GM19455 (cell line): ENCODE measurements around the gene R3HCC1L.

Source experiments
- ATAC-seq: cut with Tn5 transposase; IDR thresholded peaks from one replicate; pipeline ENCODE4 v1.9.1; 2021; ENCODE audit not compliant: unreplicated experiment

The R3HCC1L gene

DNA sequence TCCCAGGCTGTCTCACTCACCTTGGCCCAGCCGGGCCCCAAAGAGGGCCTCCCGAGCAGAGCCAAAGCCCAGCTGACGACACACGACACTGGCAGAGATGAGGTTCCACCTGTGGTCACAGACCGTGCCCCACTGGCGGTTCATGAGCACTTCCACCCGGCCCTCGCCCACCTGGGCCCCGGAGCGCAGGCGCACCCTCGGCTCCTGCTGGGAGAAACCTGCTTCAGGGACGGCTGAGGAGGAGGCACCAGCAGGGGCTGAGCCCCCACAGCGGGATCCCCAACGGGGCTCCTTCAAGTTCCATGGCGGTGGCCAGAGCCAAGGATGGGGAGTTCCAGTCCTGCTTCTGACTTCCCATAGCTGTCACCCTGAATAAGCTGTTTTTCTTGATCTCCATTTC, 123.5 kb downstream of the R3HCC1L start:
- no peak for ATAC-seq

DNA sequence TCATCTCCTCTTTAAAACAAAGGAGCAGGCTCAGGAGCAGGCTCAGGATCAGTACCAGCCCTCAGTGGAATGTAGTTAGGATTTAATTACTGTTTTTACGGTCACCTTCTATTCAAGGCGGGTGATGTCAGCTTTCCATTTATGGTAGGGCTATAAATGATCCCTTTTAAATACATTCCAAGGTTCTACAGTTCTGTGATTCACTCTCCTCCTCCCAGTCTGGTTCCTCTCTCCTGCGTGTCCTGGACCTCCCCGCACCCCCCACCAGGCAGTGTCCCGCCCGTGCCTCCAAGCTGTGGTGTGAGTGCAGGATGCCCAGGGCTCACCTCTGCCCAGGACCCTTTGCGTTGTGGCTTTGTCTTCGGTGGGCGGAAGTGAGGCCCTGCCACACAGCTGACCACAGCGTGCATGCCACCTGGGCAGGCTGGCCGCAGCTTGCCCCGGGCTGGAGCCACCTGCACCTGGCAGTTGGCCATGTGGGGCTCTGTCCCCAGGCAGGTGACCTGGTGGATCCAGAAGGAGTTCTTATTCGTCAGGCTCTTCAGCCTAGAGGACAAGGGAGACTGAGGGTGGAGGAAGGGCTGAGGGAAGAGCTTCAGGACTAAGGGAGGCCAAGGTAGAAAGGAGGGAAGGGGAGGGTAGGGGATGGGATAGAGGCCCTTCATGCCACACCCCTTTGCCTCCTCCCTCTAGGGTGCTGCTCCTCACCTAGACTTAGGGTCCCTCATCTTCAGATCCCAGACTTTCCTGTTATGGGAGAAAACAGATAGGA, 124.4 kb downstream of the R3HCC1L start:
- ATAC-seq, result no peak

- no peak for ATAC-seq
Measured at GRCh38 chr10:98259606-98260315, 125.3 kb downstream of the R3HCC1L start.

DNA sequence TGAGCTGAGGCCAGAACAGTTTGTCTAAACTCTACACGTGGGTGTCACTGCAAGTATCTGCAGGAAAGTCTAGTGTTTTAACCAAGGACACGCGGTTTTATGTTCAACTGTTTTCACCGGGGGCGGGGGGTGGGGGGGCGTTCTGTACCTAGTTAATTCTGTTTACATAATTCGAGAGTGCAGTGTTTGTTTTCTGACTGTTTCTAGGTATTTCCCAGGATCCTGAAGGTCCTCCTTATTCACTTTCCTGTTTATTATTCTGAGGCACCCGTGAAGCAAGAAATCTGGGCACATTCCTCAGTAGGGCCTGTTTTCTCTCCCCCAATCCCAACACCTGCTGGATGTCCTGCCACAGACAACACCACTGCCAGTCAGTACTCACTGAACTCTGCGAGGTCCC, 125.9 kb downstream of the R3HCC1L start:
- no peak for ATAC-seq

- no peak for ATAC-seq
Measured at GRCh38 chr10:98260752-98261151, 126.3 kb downstream of the R3HCC1L start.

DNA sequence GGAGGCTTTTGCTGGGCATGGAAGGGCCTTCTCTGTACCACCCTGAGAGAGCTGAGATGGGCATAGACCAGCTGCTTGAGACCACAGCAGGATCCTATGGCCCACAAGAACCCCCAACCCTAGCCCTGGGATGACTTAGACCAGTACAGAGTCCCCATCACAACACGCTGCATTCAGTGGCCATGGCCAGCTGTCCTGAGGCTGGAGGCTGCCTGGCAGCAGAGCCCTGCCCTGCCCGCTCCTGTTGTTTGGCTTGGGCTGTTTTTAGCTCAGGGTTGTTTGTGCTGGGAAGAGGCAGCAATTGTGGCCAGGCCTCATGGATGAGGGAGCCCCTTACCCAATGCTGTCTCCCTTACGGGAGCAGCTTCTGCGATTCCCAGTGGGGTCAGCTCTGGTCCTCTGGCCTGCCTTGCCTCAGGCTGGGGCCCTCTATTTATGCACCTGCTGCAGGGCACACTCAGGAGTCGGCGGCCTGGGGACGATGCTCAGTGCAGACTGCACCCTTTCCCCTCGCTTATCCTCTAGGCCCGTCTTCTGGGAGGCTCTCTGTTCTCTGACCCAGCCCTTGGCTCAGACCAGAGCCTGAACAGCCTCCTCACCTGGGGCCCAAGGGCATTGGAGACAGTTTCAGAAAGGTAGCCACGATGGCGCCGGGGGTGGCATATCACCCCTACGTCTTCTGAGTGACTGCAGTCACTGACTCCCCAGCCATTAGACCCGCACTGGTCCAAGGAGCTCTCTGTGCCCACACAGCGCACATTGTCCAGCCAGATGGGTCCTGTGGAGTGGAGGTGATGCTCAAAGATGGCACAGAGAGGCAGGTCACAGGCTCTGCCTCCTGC, 127.2 kb downstream of the R3HCC1L start:
- no peak for ATAC-seq

GRCh38 chr10:98262571-98262970, 128.1 kb downstream of the R3HCC1L start:
- ATAC-seq, result no peak

GRCh38 chr10:98263088-98263487, 128.6 kb downstream of the R3HCC1L start:
- no peak for ATAC-seq

GRCh38 chr10:98264378-98265065, 130.1 kb downstream of the R3HCC1L start:
- ATAC-seq, result no peak

DNA sequence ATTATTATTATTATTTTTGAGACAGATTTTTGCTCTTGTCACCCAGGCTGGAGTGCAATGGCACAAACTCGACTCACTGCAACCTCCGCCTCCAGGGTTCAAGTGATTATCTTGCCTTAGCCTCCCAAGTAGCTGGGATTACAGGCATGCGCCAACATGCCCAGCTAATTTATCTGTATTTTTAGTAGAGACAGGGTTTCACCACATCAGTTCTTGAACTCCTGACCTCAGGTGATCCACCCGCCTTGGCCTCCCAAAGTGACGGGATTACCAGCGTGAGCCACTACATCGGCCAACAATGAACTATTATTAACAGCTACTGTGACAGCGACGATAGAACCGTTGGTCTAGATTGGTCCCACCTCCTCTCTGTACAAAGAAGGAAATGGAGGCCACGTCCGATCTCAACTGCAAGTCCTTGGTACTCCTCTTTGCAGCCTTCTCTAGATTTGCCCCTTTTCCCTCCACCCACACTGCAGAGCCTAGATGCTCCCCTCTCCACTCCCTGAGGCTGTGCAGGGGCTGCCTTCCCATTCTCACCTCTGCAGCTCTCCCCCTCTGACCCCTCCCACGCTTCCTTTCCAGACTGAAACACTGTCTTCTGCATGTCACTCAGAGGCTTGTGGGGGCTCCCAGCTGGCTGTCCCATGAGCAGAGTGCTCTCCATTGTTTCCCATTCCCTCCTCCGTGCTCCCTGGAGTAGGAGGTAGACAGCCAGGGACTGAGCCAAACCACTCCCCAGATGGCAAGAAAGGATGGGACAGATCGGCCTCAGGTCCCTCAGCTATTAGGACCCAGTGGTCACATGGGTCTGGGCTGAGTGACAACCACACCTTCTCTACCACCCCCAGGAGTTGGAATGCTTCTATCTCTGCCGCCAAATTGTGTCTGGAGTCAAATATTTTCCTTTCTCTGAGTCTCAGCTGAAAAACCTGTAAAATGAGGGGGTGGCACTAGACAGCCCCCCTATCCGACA, 131.2 kb downstream of the R3HCC1L start:
- ATAC-seq, result no peak

GRCh38 chr10:98266647-98267046, 132.2 kb downstream of the R3HCC1L start:
- no peak for ATAC-seq

DNA sequence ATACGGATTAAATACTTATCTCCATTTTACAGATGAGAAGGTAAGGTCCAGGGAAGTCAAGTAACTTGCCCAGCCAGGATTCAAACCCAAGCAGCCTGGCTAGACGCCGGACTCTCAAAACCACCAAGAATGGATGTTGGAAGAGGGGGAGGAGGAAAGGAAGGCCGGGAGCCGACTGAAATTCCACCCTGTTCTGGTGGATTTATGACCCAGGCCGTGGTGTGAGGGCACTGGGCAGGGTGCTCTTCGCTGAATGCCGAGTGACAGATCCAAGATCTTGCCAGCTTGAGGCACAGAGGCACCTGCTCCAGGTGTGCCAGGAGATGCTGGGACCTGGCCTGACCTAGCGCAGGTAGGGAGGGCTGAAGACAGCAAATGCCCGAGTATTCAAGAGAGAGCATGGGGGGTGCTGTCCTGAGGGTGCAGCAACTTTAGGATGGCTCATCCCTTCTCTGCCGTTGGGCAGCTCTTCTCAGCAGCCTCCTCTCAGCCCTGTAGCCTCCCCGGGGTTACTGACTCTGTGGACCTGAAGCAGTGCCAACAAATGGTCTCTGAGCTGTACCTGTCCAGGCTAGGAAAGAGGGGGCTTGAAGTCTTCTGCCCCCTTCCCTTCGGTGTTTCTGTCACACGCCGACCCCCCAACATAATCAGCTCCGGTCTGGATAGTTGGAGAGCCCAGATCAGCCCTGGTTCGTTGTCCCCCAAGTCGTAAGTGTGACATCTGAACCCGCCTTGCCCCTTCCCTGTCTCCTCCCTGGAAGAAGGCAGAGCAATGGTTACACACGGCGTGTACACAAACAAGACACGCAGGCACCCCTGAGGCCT, 132.8 kb downstream of the R3HCC1L start:
- no peak for ATAC-seq

DNA sequence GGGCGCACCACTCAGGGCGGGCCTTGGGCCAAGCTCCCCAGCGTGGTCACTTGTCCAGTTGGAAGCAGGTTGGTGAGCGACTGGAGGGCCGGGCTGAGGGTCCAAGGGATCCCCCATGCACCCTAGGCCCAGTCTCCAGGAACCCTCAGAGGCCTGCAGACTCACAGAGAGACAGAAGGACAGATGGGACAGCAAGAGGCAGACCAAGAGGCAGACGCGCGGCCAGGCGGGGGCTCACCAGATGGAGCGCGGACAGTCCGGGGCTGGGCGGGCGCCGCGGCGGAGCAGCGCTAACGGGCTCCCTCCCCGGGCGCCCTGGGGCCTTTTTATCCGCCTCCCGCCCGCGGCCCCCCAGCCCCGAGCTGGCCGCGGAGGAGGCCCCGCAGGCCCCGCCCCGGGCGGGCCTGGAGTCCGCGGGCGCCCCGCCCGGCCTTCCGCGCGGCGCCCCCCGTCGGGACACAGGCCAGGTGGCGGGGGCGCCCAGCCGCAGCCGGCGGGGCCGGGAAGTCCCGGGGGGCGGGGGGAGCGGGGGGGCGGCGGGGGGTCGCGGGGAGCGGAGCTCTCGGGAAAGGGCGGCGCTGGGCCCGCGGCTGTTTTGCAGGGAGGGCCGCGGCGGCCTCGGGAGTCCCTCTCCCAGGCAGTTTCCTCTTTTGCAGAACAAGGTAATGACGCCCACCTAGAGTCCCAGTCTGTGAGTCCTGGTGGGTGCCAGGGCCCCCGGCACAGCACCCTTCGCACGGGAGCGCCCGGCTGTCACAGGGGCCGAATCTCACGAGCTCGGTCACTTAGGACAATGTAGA, 133.6 kb downstream of the R3HCC1L start, which contains the start of gene LOXL4:
LOXL4 (minus strand) TSS at position 301 of the 800 bp plus-strand sequence. CDS start 5,175 bp downstream, outside the sequence.
- ATAC-seq, result no peak

DNA sequence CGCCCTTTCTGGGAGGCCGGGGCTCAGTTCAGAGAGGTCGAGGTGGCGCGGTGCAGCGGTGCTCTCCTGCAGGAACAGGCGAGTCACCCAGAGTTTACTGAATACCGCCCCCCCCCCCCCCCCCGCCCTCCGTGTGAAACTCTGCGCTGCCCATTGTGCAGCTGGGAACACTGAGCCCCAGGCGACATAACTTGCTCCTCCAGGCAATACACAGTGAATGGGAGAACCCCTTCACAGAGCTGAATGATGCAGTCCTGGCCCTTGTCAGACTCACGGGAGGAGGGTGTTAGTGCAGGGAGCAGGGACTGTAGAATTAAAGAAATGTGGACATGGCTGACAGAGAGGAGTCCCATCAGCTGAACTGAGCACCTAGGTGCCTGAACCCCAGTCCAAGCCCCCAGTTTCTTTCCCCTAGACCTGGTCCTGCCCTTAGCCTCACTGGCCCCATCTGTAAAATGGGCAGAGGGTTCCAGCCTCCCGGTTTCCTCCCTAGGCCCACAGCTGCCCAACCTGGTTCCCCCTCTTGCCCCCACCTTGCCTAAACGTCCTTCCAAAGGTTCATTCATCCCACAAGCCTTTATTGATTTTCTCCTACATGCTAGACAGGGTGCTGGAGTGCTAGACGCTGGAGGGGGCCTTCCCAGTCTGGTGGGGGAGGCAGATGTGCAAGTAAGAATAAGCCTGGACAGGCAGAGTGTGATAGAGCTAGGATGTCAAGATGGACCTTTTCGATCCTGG, 134.4 kb downstream of the R3HCC1L start:
- no peak for ATAC-seq

DNA sequence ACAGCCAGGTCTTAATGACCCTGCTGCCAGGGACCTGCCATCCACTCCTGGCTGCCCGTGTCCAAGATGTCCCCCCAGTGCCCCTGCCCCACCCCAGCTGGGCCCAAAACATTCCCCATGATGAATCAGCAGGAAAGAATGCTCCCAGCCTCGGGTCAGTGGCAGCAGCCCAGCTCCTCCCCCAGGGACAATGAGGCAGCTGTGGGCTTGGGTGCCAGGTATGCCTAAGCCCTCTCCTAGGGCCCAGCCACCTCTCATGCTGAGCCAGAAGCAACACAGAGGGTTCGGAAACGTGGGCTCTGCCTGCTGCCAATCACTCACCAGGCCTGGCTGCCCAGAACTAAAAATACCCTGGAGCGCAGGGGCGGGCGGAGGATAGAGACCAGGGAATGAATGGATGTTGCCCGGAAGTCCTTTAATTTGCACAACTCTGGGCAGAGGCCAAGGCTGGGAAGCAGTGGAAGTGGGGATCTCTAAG, 135.0 kb downstream of the R3HCC1L start:
- ATAC-seq, result no peak

- no peak for ATAC-seq
Measured at GRCh38 chr10:98270073-98270740, 135.8 kb downstream of the R3HCC1L start.

GRCh38 chr10:98270786-98271185, 136.3 kb downstream of the R3HCC1L start:
- no peak for ATAC-seq
